ENCODE results near the gene LMNA.

DNA sequence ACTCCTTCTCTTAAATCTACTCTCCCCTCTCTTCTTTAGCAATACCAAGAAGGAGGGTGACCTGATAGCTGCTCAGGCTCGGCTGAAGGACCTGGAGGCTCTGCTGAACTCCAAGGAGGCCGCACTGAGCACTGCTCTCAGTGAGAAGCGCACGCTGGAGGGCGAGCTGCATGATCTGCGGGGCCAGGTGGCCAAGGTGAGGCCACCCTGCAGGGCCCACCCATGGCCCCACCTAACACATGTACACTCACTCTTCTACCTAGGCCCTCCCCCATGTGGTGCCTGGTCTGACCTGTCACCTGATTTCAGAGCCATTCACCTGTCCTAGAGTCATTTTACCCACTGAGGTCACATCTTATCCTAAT is 16.0 kb downstream of the LMNA start:
- TF ChIP-seq ZNF274 (IDR thresholded peaks at IDR 0.05; ENCODE audit: low read depth, low read length) (no peak), SUZ12 (IDR thresholded peaks at IDR 0.05; ENCODE audit: extremely low read depth, insufficient read depth, insufficient read length) (no peak), YY1 (IDR thresholded peaks at IDR 0.05; ENCODE audit: insufficient read depth, insufficient read length) (no peak)
